Measurements from ENCODE around the gene ALG6. TPM values are rescaled to one million over a fixed set of nuclear protein-coding genes. Genes with fewer than 3 reads are reported as not detected.

ALG6 gene
- total RNA-seq, 1 donor, result 14.5 TPM

DNA sequence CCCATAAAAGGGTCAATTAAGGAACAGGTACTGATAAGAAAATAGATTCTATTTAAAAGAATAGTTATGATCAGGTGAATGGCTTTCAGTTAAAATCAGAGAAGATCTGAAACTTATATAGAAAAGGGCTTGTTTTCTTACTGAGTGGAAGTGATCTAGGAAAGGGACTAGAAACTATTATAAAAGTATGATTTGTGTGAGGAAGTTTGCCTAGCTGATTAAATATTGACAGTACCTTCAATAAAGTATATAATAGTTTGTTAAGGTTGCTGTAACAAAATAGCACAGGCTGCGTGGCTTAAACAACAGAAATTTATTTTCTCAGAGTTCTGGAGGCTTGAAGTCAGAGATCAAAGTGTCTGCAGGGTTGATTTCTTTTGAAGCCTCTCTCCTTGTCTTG lies 5.4 kb upstream of the ALG6 start:
- Histone ChIP-seq H3K27me3 (ENCODE audit: insufficient read depth, low read length) (peaks cover 5% of the 10 kb centered on the region), H3K4me3 (ENCODE audit: low read length) (no peak overlapping the region), H3K9me3 (ENCODE audit: low read depth, low read length) (no peaks in the 10 kb centered on the region), H3K4me1 (ENCODE audit: insufficient read depth, low read length) (peaks cover 4% of the 10 kb centered on the region)

DNA sequence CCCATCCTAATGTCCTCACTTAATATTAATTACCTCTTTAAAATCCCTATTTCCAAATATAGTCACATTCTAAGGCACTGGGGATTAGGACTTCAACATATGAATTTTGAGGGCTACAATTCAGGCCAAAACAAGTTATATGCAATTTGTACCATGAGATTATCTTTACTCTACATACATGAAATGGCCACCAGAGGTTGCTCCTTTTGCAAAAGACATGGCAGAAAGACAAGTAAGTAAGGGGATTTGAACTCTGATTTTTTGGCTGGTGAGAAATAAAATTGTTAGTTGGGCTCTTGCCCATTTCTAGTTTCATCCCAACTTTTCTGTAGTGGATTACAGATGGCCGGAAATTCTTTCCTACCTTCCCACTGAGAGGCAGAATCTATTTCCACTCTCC lies 4.8 kb upstream of the ALG6 start:
- peaks cover 7% of the 10 kb centered on the region for H3K4me1 ChIP-seq (ENCODE audit: insufficient read depth, low read length)
- no peak overlapping the region for H3K4me3 ChIP-seq (ENCODE audit: low read length)
- H3K27me3 ChIP-seq (ENCODE audit: insufficient read depth, low read length), result peaks cover 5% of the 10 kb centered on the region
- no peaks in the 10 kb centered on the region for H3K9me3 ChIP-seq (ENCODE audit: low read depth, low read length)

DNA sequence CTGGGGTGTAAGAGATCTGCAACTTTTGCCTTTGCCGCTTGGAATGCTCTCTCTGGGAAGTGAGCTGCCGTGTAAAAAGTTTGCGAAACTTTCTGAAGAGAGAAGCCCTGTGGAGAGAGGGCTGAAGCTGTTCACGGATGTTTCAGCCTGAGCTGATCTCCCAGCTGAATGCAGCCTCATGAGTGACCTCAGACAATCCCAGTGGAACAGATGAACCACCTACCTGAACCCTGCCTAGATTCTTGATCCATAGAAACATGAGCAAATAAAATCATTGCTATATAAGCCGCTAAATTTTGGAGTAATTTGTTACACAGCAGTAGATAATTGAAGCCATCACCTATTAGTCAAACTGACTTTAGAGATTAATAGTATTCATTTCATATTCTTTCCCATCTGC lies 4.4 kb upstream of the ALG6 start:
- peaks cover 8% of the 10 kb centered on the region for H3K4me1 ChIP-seq (ENCODE audit: insufficient read depth, low read length)
- H3K4me3 ChIP-seq (ENCODE audit: low read length), result no peak overlapping the region
- H3K27me3 ChIP-seq (ENCODE audit: insufficient read depth, low read length), result peaks cover 5% of the 10 kb centered on the region
- no peaks in the 10 kb centered on the region for H3K9me3 ChIP-seq (ENCODE audit: low read depth, low read length)

DNA sequence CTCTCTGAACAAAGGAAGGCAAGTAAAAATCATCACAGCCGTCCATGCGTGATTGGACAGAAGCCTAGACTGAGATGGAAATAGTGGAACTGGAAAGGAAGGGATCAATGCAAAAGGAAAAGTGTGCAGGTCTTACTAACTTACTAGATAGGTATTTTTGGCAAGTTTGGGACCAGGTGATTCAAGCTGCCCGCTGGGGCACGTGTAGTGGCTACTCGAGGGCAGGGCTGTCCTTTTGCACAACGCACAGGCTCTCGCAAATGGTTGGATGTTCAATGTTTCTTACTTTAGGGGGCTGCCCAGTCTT lies 566 bp upstream of the ALG6 start:
- peak overlapping the region; percentile 81 for H3K4me3 ChIP-seq (ENCODE audit: low read length)
- H3K27me3 ChIP-seq (ENCODE audit: insufficient read depth, low read length), result no peaks in the 10 kb centered on the region
- H3K4me1 ChIP-seq (ENCODE audit: insufficient read depth, low read length), result peaks cover 14% of the 10 kb centered on the region
- H3K9me3 ChIP-seq (ENCODE audit: low read depth, low read length), result no peaks in the 10 kb centered on the region

- Histone ChIP-seq H3K27me3 (ENCODE audit: insufficient read depth, low read length) (no peaks in the 10 kb centered on the region), H3K9me3 (ENCODE audit: low read depth, low read length) (no peaks in the 10 kb centered on the region), H3K4me1 (ENCODE audit: insufficient read depth, low read length) (peaks cover 14% of the 10 kb centered on the region), H3K4me3 (ENCODE audit: low read length) (peak overlapping the region; percentile 81)
Observed at GRCh38 chr1:63368131-63368530, 704 bp downstream of the ALG6 start.

DNA sequence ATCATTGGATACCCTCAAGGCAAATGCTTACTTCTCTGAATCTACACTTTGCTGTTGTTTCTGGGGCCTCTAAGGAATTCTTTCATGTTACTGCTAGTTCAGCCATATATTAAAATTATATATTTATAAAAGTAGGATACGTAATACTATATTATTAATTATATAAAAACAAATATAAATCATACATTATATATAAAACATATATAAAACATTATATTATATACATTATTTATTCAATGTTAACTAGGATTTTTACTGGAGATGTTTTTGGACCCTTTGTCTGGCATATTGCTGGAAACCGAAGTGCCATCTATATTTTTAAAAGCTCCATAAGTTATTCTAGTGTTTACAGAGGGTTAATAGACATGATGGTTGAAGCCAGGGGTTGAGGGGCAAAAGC lies 12.2 kb downstream of the ALG6 start:
- Histone ChIP-seq H3K9me3 (ENCODE audit: low read depth, low read length) (no peaks in the 10 kb centered on the region), H3K4me1 (ENCODE audit: insufficient read depth, low read length) (no peaks in the 10 kb centered on the region), H3K27me3 (ENCODE audit: insufficient read depth, low read length) (no peaks in the 10 kb centered on the region), H3K4me3 (ENCODE audit: low read length) (no peak overlapping the region)

DNA sequence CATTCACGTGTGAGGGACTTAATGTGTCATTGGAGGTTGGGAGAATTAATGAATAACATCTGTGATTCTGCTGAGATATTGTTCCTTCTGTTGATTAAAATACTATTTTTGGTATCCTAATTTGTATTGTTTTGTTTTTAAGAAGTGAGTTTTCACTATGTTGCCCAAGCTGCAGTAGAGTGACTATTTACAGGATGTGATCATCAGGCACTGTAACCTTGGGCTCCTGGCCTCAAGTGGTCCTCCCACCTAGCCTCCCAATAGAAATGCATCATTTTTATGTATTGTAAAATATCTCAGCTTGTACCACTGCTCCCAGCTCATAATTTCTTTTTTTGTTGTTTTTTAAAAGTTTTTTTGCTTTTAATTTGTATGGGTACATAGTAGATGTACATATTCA lies 14.3 kb downstream of the ALG6 start:
- Histone ChIP-seq H3K27me3 (ENCODE audit: insufficient read depth, low read length) (no peaks in the 10 kb centered on the region), H3K9me3 (ENCODE audit: low read depth, low read length) (no peaks in the 10 kb centered on the region), H3K4me3 (ENCODE audit: low read length) (no peak overlapping the region), H3K4me1 (ENCODE audit: insufficient read depth, low read length) (no peaks in the 10 kb centered on the region)

- Histone ChIP-seq H3K4me1 (ENCODE audit: insufficient read depth, low read length) (no peaks in the 10 kb centered on the region), H3K9me3 (ENCODE audit: low read depth, low read length) (no peaks in the 10 kb centered on the region)
Observed at GRCh38 chr1:63401945-63402344, 34.5 kb downstream of the ALG6 start.

DNA sequence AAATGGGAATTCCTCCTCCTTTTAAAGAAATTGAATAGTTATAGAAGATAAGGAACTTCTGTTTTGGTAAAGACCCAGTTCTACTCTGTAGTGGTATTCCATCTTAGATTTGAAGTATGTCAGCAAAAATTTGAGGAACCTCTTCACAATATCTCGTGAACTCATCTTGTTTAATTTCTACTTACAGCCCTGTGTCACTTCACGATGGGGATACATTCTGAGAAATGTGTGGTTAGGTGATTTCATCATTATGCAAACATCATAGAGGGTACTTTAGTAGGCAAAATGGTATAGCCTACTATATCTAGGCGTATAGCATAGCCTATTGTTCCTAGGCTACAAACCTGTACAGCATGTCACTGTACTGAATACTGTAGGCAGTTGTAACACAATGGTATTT lies 36.0 kb downstream of the ALG6 start:
- Histone ChIP-seq H3K9me3 (ENCODE audit: low read depth, low read length) (no peaks in the 10 kb centered on the region), H3K27me3 (ENCODE audit: insufficient read depth, low read length) (no peaks in the 10 kb centered on the region), H3K4me1 (ENCODE audit: insufficient read depth, low read length) (no peaks in the 10 kb centered on the region), H3K4me3 (ENCODE audit: low read length) (no peak overlapping the region)

More at GRCh38 chr1:63401945-63402344, 34.5 kb downstream of the ALG6 start:
- Histone ChIP-seq H3K27me3 (ENCODE audit: insufficient read depth, low read length) (no peaks in the 10 kb centered on the region), H3K4me3 (ENCODE audit: low read length) (no peak overlapping the region)

DNA sequence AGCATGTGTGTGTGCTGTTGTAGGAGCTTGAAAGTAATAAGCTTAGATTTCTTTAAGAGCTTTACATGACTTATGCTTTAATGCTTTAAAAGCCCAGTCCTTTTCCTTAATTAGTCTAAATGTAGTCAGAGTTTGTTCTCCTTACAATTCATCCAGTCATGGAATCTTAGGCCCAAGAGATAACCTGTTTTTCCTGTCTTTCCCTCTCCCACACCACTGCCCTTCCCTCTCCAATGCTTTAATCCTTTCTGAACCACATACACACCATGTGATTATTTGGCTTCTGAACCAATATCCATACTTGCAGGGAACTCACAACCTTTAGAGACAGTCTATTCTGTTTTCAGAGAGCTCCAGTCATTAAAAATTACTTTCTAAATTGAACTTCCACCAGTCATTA lies 37.6 kb downstream of the ALG6 start:
- Histone ChIP-seq H3K27me3 (ENCODE audit: insufficient read depth, low read length) (no peaks in the 10 kb centered on the region), H3K4me3 (ENCODE audit: low read length) (no peak overlapping the region), H3K9me3 (ENCODE audit: low read depth, low read length) (no peaks in the 10 kb centered on the region), H3K4me1 (ENCODE audit: insufficient read depth, low read length) (no peaks in the 10 kb centered on the region)

DNA sequence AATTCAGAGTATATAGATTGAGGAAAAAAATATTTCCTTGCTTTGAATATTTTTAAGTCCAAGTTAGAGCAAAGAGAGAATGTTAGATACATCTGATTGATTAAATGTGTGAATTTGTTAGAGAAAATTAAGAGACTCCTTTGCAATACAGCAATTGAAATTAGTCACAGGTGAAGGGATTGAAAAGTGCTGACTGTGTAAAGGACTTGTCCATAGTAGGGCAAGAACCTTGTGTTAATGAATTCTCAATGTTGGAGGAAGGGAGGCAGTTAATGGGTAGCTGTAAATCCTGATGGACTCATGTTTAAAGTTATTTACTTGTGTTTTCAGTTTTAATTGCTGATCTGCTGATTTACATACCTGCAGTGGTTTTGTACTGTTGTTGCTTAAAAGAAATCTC lies 38.6 kb downstream of the ALG6 start:
- Histone ChIP-seq H3K4me3 (ENCODE audit: low read length) (no peak overlapping the region), H3K27me3 (ENCODE audit: insufficient read depth, low read length) (no peaks in the 10 kb centered on the region), H3K9me3 (ENCODE audit: low read depth, low read length) (no peaks in the 10 kb centered on the region), H3K4me1 (ENCODE audit: insufficient read depth, low read length) (no peaks in the 10 kb centered on the region)

- Histone ChIP-seq H3K27me3 (ENCODE audit: insufficient read depth, low read length) (no peaks in the 10 kb centered on the region), H3K9me3 (ENCODE audit: low read depth, low read length) (no peaks in the 10 kb centered on the region), H3K4me1 (ENCODE audit: insufficient read depth, low read length) (no peaks in the 10 kb centered on the region), H3K4me3 (ENCODE audit: low read length) (no peak overlapping the region)
Observed at GRCh38 chr1:63407002-63407401, 39.6 kb downstream of the ALG6 start.

GRCh38 chr1:63408331-63408730 lies 40.9 kb downstream of the ALG6 start:
- Histone ChIP-seq H3K27me3 (ENCODE audit: insufficient read depth, low read length) (no peaks in the 10 kb centered on the region), H3K4me3 (ENCODE audit: low read length) (no peak overlapping the region), H3K9me3 (ENCODE audit: low read depth, low read length) (no peaks in the 10 kb centered on the region), H3K4me1 (ENCODE audit: insufficient read depth, low read length) (no peaks in the 10 kb centered on the region)

- H3K27me3 ChIP-seq (ENCODE audit: insufficient read depth, low read length), result no peaks in the 10 kb centered on the region
- H3K4me3 ChIP-seq (ENCODE audit: low read length), result no peak overlapping the region
- no peaks in the 10 kb centered on the region for H3K9me3 ChIP-seq (ENCODE audit: low read depth, low read length)
- no peaks in the 10 kb centered on the region for H3K4me1 ChIP-seq (ENCODE audit: insufficient read depth, low read length)
Observed at GRCh38 chr1:63411066-63411465, 43.6 kb downstream of the ALG6 start.

GRCh38 chr1:63413394-63413793 lies 46.0 kb downstream of the ALG6 start:
- no peaks in the 10 kb centered on the region for H3K4me1 ChIP-seq (ENCODE audit: insufficient read depth, low read length)
- H3K9me3 ChIP-seq (ENCODE audit: low read depth, low read length), result no peaks in the 10 kb centered on the region
- no peak overlapping the region for H3K4me3 ChIP-seq (ENCODE audit: low read length)
- no peaks in the 10 kb centered on the region for H3K27me3 ChIP-seq (ENCODE audit: insufficient read depth, low read length)

- H3K4me1 ChIP-seq (ENCODE audit: insufficient read depth, low read length), result no peaks in the 10 kb centered on the region
Observed at GRCh38 chr1:63414691-63415365, 47.4 kb downstream of the ALG6 start.

More at GRCh38 chr1:63414691-63415365, 47.4 kb downstream of the ALG6 start:
- Histone ChIP-seq H3K4me3 (ENCODE audit: low read length) (no peak overlapping the region), H3K27me3 (ENCODE audit: insufficient read depth, low read length) (no peaks in the 10 kb centered on the region), H3K9me3 (ENCODE audit: low read depth, low read length) (no peaks in the 10 kb centered on the region)

Data from mononuclear cell (primary cell).